Neural cell (in vitro differentiated cells): ENCODE results near the gene KNG1. TPM values are rescaled to one million over a fixed set of nuclear protein-coding genes. Genes with fewer than 3 reads are reported as not detected.

ENCODE experiments used
- H2AFZ ChIP-seq: fragments of 200-600, 300-800 bp; sonication (generic), shearing (Covaris generic); 2 replicates; pipeline ENCODE4 v1.6.0; 2014; ENCODE audit warnings: low read depth, mild to moderate bottlenecking, antibody characterized with exemption, low read length, moderate library complexity
- H3F3A ChIP-seq: fragments of 200-600 bp; shearing (Covaris generic); 2 replicates; pipeline ENCODE4 v1.6.1; 2016; ENCODE audit warnings: mild to moderate bottlenecking, moderate library complexity, mixed read lengths, antibody characterized with exemption, low read length; ENCODE audit not compliant: insufficient read depth, poor library complexity, severe bottlenecking
- H3K27ac ChIP-seq: fragments of 200-600, 300-800 bp; sonication (generic), shearing (Covaris generic); 2 replicates; pipeline ENCODE4 v1.5.1; 2014; ENCODE audit warnings: mild to moderate bottlenecking, low read length, moderate library complexity
- H3K27me3 ChIP-seq: fragments of 300-800, 200-600 bp; sonication (generic), shearing (Covaris generic); 2 replicates; pipeline ENCODE4 v1.6.0; 2014; ENCODE audit warnings: mild to moderate bottlenecking, low read depth, low read length, moderate library complexity; ENCODE audit not compliant: insufficient read depth
- H3K36me3 ChIP-seq: fragments of 300-800, 200-600 bp; sonication (generic), shearing (Covaris generic); 2 replicates; pipeline ENCODE4 v1.5.1; 2014; ENCODE audit warnings: mild to moderate bottlenecking, antibody characterized with exemption, low read length, moderate library complexity; ENCODE audit not compliant: insufficient read depth
- H3K4me2 ChIP-seq: fragments of 300-800, 200-600 bp; sonication (generic), shearing (Covaris generic); 2 replicates; pipeline ENCODE4 v1.6.0; 2014; ENCODE audit warnings: mild to moderate bottlenecking, low read length
- H3K4me3 ChIP-seq: fragments of 300-800, 200-600 bp; sonication (generic), shearing (Covaris generic); 2 replicates; pipeline ENCODE4 v1.5.1; 2014; ENCODE audit warnings: mild to moderate bottlenecking, low read length, moderate library complexity
- H3K79me2 ChIP-seq: fragments of 200-600 bp; shearing (Covaris generic); replicated peaks from 2 replicates; pipeline ENCODE4 v1.6.0; 2014; ENCODE audit warnings: mild to moderate bottlenecking, low read length, moderate library complexity; ENCODE audit not compliant: insufficient read depth
- H3K9ac ChIP-seq: fragments of 300-800, 200-600 bp; sonication (generic), shearing (Covaris generic); 2 replicates; pipeline ENCODE4 v1.6.1; 2016; ENCODE audit warnings: mild to moderate bottlenecking, low read length, mixed read lengths
- H3K9me2 ChIP-seq: fragments of 200-600 bp; shearing (Covaris generic); 2 replicates; pipeline ENCODE4 v1.6.1; 2016; ENCODE audit warnings: mild to moderate bottlenecking, low read length, mixed read lengths; ENCODE audit not compliant: insufficient read depth
- H3K9me3 ChIP-seq: fragments of 200-600, 300-800 bp; sonication (generic), shearing (Covaris generic); 2 replicates; pipeline ENCODE4 v1.6.1; 2016; ENCODE audit warnings: mild to moderate bottlenecking, mixed run types, low read length, moderate library complexity, mixed read lengths
- H4K20me1 ChIP-seq: fragments of 200-600 bp; shearing (Covaris generic); 2 replicates; pipeline ENCODE4 v1.6.1; 2016; ENCODE audit warnings: mild to moderate bottlenecking, mixed run types; ENCODE audit not compliant: insufficient read depth
- CTCF ChIP-seq: fragments of 450-650 bp; IDR thresholded peaks from 2 replicates; pipeline ENCODE4 v1.5.1; 2014; ENCODE audit warnings: antibody characterized with exemption, mild to moderate bottlenecking, moderate library complexity; ENCODE audit not compliant: poor library complexity, severe bottlenecking
- EP300 ChIP-seq: fragments of 450-650 bp; conservative IDR thresholded peaks from 2 replicates; pipeline ENCODE4 v1.6.1; 2014; ENCODE audit warnings: antibody characterized with exemption, mild to moderate bottlenecking, moderate library complexity; ENCODE audit not compliant: poor library complexity, severe bottlenecking
- EZH2 ChIP-seq: fragments of 200-600, 300-800 bp; shearing (Covaris generic), sonication (generic); IDR thresholded peaks from 2 replicates; pipeline ENCODE4 v1.6.1; 2014; ENCODE audit warnings: antibody characterized with exemption, low read length, borderline replicate concordance, mild to moderate bottlenecking; ENCODE audit not compliant: insufficient read depth, poor library complexity, severe bottlenecking
- MXI1 ChIP-seq: fragments of 450-650 bp; conservative IDR thresholded peaks from 2 replicates; pipeline ENCODE4 v1.6.1; 2014; ENCODE audit warnings: antibody characterized with exemption, mild to moderate bottlenecking; ENCODE audit not compliant: poor library complexity, severe bottlenecking
- POLR2AphosphoS5 ChIP-seq: IDR thresholded peaks from 2 replicates; pipeline ENCODE4 v1.6.1; 2012
- RAD21 ChIP-seq: fragments of 450-650 bp; conservative IDR thresholded peaks from 2 replicates; pipeline ENCODE4 v1.6.1; 2014; ENCODE audit warnings: antibody characterized with exemption, mild to moderate bottlenecking, moderate library complexity
- REST ChIP-seq: IDR thresholded peaks from 2 replicates; pipeline ENCODE4 v1.6.1; 2012; ENCODE audit warnings: borderline replicate concordance
- SMC3 ChIP-seq: fragments of 450-650 bp; conservative IDR thresholded peaks from 2 replicates; pipeline ENCODE4 v1.6.1; 2014; ENCODE audit warnings: antibody characterized with exemption, mild to moderate bottlenecking, moderate library complexity; ENCODE audit not compliant: poor library complexity
- TAF1 ChIP-seq: IDR thresholded peaks from 2 replicates; pipeline ENCODE4 v1.6.1; 2012; ENCODE audit warnings: low read depth
- polyA plus RNA-seq: library from polyadenylated mRNA; depleted of rRNA; stranded (reverse); fragments of >200 nt; gene quantifications from 2 replicates; pipeline ENCODE4 v1.2.3, GENCODE V29; 2014

Gene KNG1
- polyA plus RNA-seq, 1 donor from 2014 or later, result not detected

DNA sequence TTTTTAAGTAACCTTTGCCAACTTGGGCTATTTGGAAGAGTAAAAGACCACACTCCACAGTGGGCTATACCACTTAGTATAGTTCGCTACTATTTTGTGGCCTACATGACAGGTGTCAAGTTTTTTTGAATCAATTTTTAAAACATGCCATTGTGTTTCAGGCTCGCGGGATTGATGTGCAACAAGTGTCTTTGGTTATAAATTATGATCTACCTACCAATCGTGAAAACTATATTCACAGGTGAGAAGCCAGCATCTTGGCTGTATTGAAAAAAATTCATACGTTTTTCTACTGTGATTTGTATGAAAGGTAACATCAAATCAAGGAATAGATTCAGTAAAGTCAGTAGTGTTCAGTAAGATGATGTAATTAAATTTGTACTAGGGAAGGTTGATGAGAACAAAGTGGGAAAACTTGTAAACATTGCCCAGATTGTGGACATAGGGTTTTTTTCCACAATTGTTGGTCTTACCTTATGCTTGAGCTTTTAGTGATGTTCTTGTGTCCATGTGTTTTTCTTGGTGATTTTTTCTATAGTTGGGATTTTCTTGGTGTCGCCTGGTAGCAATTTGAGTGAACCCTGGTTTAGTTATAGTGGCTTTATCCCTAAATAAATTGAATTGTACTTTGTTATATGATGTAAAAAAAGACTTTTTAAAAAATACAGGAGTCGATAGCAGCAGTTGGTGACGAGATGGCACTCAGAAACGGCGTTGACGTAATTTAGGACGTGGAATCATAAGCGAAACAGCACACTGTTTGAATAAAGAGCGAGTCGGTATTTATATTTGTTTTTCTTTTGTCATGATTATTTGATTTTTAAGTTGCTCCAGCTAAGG, 70.7 kb downstream of the KNG1 start:
- Histone ChIP-seq H3K9ac (no peak overlapping the region), H3K27ac (no peak overlapping the region), H3K9me3 (no peaks in the 10 kb centered on the region), H2AFZ (no peak overlapping the region), H3K27me3 (no peaks in the 10 kb centered on the region), H3K4me2 (peak overlapping the region; percentile 12), H4K20me1 (peaks cover 52% of the 10 kb centered on the region), H3F3A (peaks cover 11% of the 10 kb centered on the region), H3K36me3 (peaks cover 38% of the 10 kb centered on the region), H3K9me2 (no peaks in the 10 kb centered on the region), H3K79me2 (peaks cover 44% of the 10 kb centered on the region), H3K4me3 (peak overlapping the region; percentile 77)
- no peak for TF ChIP-seq MXI1
- no peak for TF ChIP-seq POLR2AphosphoS5
- TF ChIP-seq REST, result no peak
- TF ChIP-seq EZH2, result no peak
- no peak for TF ChIP-seq CTCF
- no peak for TF ChIP-seq EP300
- no peak for TF ChIP-seq TAF1
- no peak for TF ChIP-seq SMC3
- TF ChIP-seq RAD21, result no peak

GRCh38 chr3:186788482-186789370, 71.6 kb downstream of the KNG1 start:
- Histone ChIP-seq H3K9me3 (no peaks in the 10 kb centered on the region), H3F3A (peaks cover 7% of the 10 kb centered on the region), H3K36me3 (peaks cover 38% of the 10 kb centered on the region), H3K4me3 (peak overlapping the region; percentile 32), H3K9me2 (no peaks in the 10 kb centered on the region), H2AFZ (no peak overlapping the region), H3K79me2 (peaks cover 40% of the 10 kb centered on the region), H3K27me3 (no peaks in the 10 kb centered on the region), H3K9ac (no peak overlapping the region), H4K20me1 (peaks cover 52% of the 10 kb centered on the region), H3K4me2 (no peak overlapping the region), H3K27ac (no peak overlapping the region)
- no peak for TF ChIP-seq REST
